Tibial nerve (tissue), 4 donors: ENCODE results near the gene CASP4.
"Not testable (repeated sequence)": the region's sequence is repeated elsewhere in the genome, so short reads cannot be mapped to it uniquely, and the experiment has no call there.

Source experiments
- CTCF ChIP-seq, 5 experiments: fragments of 200-600 bp in 3 of 5; fragments of 450-650 bp in 2 of 5; sonication (generic) in 3 of 5; IDR thresholded peaks; one replicate each; pipeline ENCODE4 v1.5.1; 2016 to 2019; ENCODE audit warnings: antibody characterized with exemption in 5 of 5, mild to moderate bottlenecking in 3 of 5, moderate library complexity in 2 of 5
- EP300 ChIP-seq, 2 donors: sonication (generic); formaldehyde crosslinking; IDR thresholded peaks; one replicate each; pipeline ENCODE4 v1.6.1; 2017; ENCODE audit warnings: antibody characterized with exemption in 2 of 2, mild to moderate bottlenecking in 1 of 2
- POLR2A ChIP-seq, 2 donors: fragments of 450-650 bp; IDR thresholded peaks; one replicate each; pipeline ENCODE4 v1.6.1; 2017; ENCODE audit warnings: antibody characterized with exemption in 2 of 2, mild to moderate bottlenecking in 2 of 2, moderate library complexity in 2 of 2

- TF ChIP-seq CTCF, EP300, POLR2A (IDR thresholded peaks at IDR 0.05): not testable (repeated sequence)
These were observed 34.3 kb downstream of the CASP4 start for GRCh38 chr11:104934073-104934472.
